ENCODE results near the gene TEX261.
"Not testable (repeated sequence)": the region's sequence is repeated elsewhere in the genome, so short reads cannot be mapped to it uniquely, and the experiment has no call there.

Gene TEX261

DNA sequence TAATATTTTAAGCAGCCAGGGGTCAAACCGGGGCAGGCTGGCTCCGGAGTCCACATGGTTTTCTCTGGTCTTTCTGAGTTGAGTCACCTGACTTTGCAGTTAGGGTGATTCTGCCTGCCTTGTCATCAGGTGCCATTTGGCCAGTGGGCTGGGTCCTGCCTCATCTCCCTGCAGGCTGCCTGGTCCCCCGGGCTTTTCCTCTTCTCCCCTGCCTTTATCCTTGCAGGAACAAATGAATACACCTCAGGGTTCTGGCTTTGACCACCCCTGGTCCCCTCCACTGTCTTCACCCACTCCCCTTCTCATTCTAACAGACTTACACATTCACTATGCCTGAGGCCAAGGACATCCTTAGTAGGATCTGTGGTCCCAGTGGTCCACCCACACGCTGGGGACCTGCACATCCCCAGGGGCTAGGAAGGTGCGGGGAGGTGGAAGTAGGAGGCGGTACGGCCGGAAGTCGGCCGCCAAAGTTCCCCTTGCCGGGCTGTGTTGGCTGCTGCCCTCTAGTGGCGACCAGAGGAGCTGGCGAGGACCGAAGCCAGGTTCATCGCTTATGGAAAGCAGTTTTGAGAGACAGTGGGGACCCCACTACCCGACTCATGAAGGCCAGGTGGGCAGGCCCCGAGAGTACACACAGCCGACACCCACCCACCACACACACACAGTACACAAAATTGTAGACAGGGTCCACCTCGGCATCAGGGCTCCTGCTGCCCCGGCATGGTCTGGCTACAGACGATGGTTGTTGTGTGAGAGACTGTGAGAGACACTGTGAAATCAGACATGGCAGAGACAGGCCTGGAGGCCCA, 6.3 kb upstream of the TEX261 start:
- H3K4me3 ChIP-seq (ENCODE audit: low read depth, low read length), result no peak overlapping the region

DNA sequence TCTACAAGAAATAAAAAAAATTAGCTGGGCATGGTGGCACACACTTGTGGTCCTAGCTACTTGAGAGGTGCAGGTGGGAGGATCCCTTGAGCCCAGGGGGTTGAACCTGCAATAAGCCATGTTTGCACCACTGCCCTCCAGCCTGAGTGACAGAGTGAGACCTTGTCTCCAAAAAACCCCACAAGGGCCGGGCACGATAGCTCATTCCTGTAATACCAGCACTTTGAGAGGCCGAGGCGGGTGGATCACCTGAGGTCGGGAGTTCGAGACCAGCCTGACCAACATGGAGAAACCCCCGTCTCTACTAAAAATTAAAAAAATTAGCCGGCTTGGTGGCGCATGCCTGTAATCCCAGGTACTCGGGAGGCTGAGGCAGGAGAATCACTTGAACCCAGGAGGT, 5.3 kb upstream of the TEX261 start:
- not testable (repeated sequence) for H3K4me3 ChIP-seq (ENCODE audit: low read depth, low read length)

DNA sequence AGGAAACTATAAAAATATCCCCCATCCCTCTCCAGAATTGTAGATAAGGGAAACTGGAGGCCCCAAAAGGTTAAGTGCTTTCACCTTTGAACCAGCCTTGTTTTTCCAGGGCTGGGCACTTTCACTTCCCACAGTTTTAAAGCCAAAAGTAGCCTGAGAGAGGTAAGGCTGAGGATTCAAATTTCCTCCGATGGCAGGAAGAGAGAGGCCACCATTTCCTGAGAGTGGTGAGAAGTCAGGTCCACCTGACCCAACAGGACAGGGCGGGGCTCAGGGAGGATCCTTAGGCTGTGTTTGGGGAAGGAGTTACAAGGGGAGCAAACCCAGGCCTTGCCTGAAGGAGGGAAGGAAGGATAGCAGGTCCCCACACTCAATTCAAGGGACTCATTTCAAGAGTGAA, 4.7 kb upstream of the TEX261 start:
- H3K4me3 ChIP-seq (ENCODE audit: low read depth, low read length), result no peak overlapping the region

DNA sequence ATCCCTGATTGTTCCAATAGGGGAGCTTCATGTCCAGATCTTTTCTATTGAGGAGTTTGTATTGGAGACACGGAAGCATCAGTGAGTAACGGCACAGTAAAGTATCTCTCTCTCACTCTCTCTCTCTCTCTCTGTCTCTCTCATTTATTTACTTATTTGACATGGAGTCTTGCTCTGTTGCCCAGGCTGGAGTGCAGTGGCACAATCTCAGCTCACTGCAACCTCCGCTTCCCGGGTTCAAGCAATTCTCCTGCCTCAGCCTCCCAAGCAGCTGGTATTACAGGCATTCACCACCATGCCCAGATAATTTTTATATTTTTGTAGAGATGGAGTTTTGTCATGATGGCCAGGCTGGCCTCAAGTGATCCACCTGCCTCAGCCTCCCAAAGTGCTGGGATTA, 4.2 kb upstream of the TEX261 start:
- not testable (repeated sequence) for H3K4me3 ChIP-seq (ENCODE audit: low read depth, low read length)

DNA sequence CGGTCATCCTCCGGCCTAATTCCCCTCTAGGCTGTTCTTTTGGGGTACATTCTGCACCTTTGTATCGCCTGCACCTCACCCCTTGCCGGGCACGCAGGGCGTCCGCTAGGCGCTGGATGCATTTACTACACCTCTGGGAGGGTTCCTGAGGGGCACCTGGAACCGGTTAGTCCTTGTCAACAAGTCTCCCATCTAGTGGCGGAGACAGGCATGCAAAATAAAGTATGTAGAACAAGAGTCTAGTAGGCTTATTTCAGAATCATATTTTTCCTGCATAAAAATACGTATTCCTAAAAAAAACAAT, 705 bp upstream of the TEX261 start:
- peak overlapping the region; percentile 67 for H3K4me3 ChIP-seq (ENCODE audit: low read depth, low read length)

DNA sequence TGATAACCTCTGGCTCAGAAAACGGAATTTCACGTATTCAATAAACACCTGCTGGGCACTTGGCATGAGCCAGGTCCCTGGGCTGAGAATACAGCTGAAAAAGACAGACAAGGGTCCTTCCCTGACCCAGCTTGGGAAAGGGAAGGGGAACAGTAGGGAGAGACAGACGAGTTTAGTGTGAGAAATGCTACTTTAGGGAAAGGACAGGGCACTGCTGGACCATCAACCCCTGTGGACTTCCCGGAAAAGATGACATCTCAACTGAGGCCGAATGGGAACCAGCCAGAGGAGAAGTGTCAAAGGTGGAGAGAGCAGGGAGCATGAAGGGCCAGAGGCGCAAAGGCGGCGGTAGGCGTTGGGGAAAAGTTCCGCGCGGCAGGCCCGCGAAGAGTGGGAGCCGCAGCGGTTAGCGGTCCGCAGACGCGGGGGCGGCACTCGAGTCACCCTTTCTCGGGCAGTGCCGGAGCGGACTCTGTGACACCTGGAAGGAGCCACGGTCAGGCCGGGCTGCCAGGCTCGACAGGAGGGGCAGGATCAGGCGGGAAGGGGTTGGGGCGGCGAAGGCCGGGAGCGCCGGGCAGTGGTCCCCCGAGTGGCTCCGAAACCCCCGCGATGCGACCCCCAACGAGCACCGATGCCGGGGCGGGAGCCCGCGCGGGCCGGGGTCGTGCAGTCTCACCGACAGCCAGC, 519 bp downstream of the TEX261 start:
- peak overlapping the region; percentile 85 for H3K4me3 ChIP-seq (ENCODE audit: low read depth, low read length)

DNA sequence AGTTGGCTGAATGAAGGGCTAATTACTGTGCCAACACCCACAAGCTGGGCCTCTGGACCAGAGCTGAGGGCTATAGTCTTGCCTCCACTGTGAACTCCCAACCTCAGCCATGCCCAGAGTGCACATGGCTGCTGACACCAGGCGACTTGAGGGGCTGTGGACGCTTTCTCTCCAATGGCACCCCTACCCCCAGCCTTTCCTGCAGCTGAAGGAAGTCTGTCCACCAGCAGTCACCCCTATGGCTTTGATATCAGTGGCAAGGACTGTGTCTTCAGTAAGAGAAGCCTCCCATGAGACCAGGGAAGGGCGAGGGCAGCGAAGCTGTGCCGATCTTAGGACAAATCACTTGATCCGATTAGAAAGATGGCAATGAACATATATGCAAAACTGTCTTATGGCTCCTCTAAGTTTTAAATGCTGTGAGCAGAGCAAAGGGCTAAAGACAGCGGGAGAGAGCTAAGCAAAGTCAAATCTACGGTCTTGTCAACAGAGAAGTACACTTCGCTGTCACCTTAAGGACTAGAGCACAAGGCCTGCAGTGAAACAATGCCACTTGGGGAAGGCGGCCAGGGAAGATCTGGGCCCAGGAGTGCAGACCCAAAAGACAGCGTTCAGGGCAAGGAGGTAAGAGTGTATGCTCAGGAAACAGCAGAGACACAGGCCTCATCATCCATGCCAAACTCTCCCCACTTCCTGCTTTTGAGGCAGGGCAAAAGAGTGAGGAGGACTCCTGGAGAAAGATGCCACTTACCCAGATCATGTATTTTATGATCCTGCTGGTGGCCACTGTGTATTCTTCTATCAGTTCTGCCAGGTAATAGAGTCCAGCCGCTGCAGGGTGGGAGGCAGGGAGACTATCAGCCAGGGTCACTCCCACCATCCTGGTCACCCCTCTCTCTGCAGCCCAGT, 1.5 kb downstream of the TEX261 start:
- no peak overlapping the region for H3K4me3 ChIP-seq (ENCODE audit: low read depth, low read length)

DNA sequence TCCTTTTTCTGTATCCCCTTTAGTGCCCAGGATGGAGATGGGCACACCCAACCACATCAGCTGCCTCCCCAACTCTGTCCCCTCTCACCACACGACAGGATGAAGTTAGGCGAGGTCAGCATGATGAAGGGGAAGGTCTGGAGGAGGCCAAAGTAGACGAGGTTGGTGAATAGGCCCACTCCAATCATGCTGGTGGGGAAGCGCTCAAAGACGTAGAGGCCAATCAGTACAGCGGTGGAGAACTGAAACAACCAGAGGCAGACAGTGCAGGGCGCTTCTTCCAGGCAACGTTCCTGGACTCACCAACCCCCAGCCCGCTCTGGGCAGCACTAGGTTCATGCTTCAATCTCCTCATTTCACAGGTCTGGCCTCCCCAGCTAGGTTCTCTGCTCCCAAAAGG, 2.9 kb downstream of the TEX261 start:
- H3K4me3 ChIP-seq (ENCODE audit: low read depth, low read length), result no peak overlapping the region

DNA sequence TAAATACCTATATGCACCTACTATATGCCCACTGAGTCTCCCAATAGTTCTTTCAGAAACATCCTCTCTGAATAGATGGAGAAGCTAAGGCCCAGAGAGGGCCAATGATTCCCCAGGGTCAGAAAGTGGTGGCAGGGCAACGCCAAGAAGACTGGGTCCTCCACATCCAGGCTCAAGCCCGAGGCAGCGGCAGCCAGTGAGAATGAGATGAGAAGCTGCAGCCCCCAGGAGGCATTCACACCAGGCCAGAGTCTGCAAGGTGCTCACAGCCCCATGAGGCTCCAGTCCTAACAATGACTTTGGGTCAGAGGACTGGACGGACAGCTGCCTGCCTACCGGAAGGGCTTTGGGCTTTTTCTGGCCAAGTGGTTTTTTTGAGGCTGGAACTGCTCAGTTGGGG, 3.5 kb downstream of the TEX261 start:
- H3K4me3 ChIP-seq (ENCODE audit: low read depth, low read length), result no peak overlapping the region

DNA sequence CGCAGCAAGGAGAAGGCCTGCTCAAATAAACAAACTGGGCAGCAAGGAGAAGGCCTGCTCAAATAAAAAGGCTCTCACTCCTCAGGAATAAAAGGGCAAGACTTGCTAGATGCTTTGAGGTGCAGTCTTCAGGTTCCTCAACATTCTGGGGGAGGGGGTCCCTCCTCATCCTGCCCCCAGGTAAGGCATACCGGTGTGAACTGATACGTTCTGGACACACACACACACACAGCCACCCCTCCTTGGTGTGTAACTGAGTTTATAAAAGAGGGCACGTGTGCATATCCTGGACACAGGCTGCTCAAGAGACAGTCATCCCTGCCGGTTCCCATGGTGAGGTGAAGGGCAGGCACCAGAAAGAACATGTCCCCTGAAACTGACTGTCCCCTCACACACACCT, 4.5 kb downstream of the TEX261 start:
- H3K4me3 ChIP-seq (ENCODE audit: low read depth, low read length), result no peak overlapping the region

DNA sequence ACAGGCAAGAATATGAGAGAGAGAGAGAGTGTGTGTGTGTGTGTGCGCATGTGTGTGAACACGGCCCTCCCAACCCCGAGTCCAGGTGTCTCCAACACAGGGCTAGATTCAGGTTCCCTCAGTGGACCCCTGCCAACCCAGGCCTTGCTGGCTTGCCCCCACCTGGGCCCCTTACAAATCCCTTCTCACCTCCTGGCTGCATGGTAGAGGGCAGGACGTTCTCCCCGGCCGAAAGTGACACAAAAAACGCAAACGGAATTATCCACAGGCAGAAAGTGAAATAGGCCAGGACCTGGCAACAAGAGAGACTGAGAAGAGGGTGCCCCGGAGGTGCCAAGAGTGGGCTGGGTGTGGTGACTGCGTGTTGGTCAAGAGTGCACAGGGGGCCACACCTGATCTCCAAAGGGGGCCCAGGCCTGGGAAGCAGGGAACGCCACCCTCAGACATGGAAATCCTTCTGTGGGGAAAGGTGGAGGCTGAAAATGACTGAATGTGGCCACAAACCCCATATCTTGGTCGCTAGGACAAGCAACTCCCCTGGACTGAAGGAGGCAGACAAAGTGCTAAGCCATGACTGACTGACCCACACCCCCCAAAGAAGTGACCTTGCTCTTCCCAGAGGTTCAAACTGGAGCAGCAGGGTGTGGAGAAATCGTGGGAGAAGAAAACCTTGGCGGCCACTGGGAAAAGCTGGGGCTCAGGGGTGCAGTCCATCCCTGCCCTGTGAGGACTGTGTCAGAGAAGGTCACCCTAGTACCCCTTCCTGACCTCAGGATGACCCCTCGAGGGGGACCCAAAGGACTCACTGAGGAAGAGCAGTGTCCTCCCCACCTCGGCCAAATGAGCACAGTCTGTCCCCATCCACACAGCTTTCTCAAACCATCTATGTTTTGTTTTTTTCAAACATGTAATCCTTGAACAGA, 5.7 kb downstream of the TEX261 start:
- no peak overlapping the region for H3K4me3 ChIP-seq (ENCODE audit: low read depth, low read length)

DNA sequence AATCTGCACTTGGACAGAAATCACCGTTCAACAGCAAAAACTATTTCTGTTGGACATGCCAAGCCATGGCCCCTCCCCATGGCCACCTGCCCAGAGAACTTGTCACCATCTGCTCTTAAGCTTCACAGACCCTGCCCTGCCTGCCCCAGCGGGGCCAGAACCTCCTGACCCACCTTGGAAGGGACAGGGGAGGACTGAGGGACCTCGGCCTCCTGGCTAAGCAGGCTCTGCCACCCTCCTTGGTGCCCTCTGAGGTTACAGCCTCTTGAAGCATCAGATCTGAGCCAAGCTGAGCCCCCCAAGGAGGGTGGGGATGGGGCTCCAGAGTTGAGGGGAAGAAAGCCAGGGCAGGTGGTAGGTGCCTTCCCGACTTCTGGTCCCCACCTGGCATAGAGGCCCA, 6.5 kb downstream of the TEX261 start:
- no peak overlapping the region for H3K4me3 ChIP-seq (ENCODE audit: low read depth, low read length)

DNA sequence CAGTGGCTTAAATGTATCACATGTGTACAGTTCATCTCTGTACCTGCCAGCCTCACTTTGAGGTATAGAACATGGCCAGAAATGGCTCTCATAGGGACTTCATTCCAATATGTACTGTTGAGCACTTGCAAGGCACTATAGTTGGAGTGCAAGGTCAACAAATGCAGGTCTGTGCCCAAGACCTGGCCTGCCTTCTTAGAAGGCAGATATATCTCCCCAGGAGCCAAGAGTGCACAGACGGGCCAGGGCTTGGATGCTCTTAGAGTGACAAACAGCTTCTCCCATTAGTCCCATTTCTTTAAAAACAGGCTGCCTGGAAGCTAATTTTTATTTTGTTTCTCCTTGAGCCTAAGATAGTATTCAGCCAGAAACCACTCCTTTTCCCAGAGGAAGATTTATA, 7.3 kb downstream of the TEX261 start:
- no peak overlapping the region for H3K4me3 ChIP-seq (ENCODE audit: low read depth, low read length)

DNA sequence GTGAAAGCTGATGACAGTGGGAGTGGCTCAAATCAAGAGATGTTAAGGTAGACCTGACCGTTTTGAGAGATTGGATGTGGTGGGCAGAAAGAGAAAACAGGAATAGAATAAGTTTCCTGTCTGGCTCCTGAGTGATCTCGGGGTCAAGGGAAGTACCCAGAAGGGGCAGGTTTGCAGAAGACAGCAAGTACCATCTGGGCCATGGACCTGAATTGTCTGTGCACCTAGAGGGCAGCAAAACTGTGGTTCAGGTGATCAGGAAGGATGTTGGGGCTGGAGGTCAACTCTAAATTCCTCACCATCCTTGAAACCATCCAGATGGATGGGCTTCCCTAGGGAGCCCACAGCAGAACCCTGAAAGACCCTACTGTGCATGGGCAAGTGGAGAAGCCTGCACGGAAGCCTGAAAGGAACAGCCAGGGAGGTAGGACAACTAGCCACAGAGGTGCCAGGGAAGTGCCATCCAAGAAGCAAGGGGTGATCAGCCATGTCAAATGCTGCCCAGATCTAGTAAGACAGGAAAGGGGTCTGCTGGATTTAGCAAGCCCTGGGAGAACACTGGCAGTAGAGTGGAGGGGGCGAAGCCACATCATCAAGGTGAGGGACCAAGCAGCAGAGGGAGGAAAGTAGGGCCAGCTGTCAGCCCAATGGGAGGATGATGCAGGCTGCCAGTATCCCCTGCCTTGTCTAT, 8.0 kb downstream of the TEX261 start:
- H3K4me3 ChIP-seq (ENCODE audit: low read depth, low read length), result no peak overlapping the region

DNA sequence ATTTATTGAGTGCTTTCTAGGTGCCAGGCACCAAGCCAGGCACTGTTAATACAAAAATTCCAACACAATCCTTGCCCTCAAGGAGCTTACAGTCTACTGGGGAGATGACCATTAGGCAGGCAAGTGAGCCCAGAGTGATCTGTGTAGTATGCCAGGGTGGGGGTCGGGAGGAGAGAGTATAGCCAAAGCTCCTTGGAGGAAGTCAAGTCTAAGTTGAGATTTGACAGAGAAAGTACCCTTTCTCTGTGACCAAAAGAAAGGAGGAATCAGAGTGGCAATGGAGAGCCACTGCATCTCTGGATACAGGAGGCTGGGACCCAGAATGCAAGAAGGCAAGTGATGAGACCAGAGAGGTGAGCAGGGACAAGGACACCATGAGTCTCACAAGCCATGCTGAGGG, 8.7 kb downstream of the TEX261 start:
- H3K4me3 ChIP-seq (ENCODE audit: low read depth, low read length), result no peak overlapping the region

DNA sequence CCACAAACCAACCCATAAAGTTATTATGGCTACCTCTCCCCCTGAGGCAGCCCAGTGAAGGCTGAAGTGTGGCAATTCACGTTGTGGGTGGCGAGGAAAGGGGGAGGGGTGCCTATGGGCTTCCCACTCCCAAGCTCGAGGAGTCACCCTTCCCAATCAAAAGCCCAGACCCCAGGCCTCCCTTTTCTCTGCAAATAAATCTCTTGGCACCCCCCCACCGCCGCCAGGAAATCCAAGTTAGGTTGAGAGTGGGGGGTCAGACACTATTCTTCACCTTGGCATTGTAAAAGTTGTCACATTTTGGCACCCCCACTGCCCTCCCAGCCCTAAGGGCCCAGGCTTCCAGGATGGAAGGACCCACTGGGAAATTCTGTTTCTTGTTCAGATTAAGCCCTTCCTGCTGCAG, 9.4 kb downstream of the TEX261 start:
- H3K4me3 ChIP-seq (ENCODE audit: low read depth, low read length), result no peak overlapping the region

DNA sequence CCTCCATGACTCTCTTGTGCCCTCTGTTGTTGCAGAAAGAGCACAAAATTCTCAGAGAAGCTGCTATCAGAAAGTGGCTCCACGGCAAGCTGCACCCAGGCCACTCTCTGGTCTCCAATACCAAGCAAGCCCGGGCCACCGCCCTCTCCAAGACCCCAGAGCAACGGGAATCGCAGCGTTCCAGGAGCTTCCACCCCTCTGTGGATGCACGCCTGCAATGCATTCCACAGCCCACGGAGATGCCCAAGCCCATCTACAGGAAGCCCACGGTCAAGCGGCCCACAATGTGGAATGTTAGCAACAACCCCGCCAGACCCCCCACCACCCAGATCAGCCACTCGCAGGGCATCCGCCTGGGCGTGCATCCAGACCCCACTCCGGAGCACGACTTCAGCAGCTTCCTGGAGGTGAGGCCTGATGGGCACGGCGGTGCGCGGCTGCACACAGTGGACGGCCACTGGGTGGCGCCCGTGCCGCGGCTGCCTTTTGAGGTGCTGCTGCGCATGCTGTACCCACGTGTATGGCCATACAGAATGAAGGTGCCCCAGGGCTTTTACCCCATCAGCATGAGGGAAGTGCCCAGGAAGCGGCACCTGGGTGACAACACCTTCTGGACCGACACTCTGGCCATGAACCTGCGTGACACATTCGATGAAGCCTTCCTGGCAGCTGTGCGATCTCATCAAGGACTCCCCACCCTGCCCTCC, 9.9 kb downstream of the TEX261 start:
- no peak overlapping the region for H3K4me3 ChIP-seq (ENCODE audit: low read depth, low read length)

DNA sequence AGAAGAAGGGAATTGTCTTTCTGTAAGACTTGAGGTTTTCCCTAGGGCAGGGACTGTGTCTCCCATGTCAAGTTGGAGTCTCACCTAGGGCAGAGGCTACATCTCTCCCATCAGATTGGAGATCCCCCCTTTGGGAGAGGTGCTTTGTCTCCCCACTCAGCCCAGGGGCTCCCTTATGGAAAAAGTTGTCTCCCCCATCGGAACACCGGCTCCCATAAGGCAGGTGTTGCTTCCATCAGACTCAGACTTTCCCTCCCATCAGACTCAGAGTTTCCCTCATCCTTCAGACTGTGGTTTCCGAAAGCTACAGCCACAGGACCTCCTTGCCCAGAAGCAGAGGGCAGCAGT, 10.5 kb downstream of the TEX261 start:
- H3K4me3 ChIP-seq (ENCODE audit: low read depth, low read length), result no peak overlapping the region

DNA sequence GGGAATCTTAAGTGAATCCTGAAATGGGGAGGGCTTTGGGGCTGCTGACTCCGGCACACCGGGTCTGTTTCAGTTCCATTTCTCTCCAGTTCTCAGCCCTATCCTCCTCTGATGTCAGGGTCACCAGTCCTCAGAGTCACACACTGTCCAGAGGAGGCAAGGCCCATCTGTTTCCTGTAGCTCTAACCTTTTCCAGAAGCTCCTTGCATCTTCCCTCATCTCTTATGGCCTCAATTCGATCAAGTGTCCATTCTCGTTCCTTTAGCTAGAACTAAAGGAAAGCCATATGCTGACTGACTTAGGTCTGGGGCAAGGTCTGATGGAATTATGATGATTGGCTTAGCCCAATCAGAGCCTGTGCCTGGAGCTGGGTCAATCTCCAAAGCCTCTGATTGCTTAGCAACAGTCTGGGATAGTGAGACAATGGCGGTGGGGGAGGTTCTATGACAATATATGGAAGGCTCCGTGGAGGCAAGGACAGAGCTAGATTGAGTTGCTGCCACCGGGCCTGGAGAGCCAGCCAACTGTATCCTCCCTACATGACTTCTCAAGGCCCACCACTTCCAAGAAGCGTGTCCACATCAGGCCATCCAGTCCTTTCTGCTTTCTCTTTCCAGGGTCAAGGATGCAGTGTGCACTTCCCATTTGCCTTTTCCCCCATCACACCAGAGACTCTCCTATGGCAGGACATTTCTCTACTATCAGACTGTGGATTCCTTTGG, 11.0 kb downstream of the TEX261 start:
- no peak overlapping the region for H3K4me3 ChIP-seq (ENCODE audit: low read depth, low read length)

All from iPS-11a (cell line).